Hepatocyte (in vitro differentiated cells): ENCODE data around the gene OTULINL.

Experiments used
- CTCF ChIP-seq: fragments of 200-600 bp; sonication (generic); IDR thresholded peaks from 2 replicates; pipeline ENCODE4 v1.5.1; 2016; ENCODE audit warnings: antibody characterized with exemption, mild to moderate bottlenecking; ENCODE audit not compliant: poor library complexity
- EZH2phosphoT487 ChIP-seq: fragments of 200-600 bp; sonication (generic); IDR thresholded peaks from one replicate; pipeline ENCODE4 v1.6.1; 2018; ENCODE audit warnings: antibody characterized with exemption, mild to moderate bottlenecking, low read depth, moderate library complexity; ENCODE audit not compliant: unreplicated experiment, severe bottlenecking

- TF ChIP-seq CTCF (no peak), EZH2phosphoT487 (no peak)
These were observed 30.4 kb upstream of the OTULINL start for GRCh38 chr5:14551211-14551610.
